Liver (tissue), 3 donors: ENCODE measurements around the gene FRYL.

Experiments
- CTCF ChIP-seq: fragments of 150-350 bp; IDR thresholded peaks from 2 replicates; pipeline ENCODE4 v1.5.1; 2017; ENCODE audit warnings: improper control_type of control experiment, low read depth, low read length; ENCODE audit not compliant: missing input control
- FOXA1 ChIP-seq: IDR thresholded peaks from 2 replicates; pipeline ENCODE4 v1.6.1; 2016; ENCODE audit warnings: antibody characterized with exemption
- HNF4G ChIP-seq: IDR thresholded peaks from 2 replicates; pipeline ENCODE4 v1.6.1; 2016; ENCODE audit warnings: antibody characterized with exemption
- JUND ChIP-seq, 2 donors: IDR thresholded peaks; 2 replicates each; pipeline ENCODE4 v1.6.1; 2016; ENCODE audit warnings: antibody characterized with exemption in 2 of 2
- MAX ChIP-seq: IDR thresholded peaks from 2 replicates; pipeline ENCODE4 v1.6.1; 2016; ENCODE audit warnings: antibody characterized with exemption
- RAD21 ChIP-seq, 2 donors: IDR thresholded peaks; 2 replicates each; pipeline ENCODE4 v1.6.1; 2016; ENCODE audit warnings: antibody characterized with exemption in 2 of 2, mild to moderate bottlenecking in 2 of 2
- TAF1 ChIP-seq: conservative IDR thresholded peaks from 2 replicates; pipeline ENCODE4 v1.6.1; 2016; ENCODE audit warnings: antibody characterized with exemption, mild to moderate bottlenecking
- ZBTB33 ChIP-seq: IDR thresholded peaks from 2 replicates; pipeline ENCODE4 v1.6.1; 2016; ENCODE audit warnings: antibody characterized with exemption
- donor health status: healthy.
- donor health status: healthy.

GRCh38 chr4:48709901-48710300 lies 70.2 kb downstream of the FRYL start:
- TF ChIP-seq ZBTB33: no peak
- TF ChIP-seq CTCF: no peak
- no peak for TF ChIP-seq FOXA1
- no peak for TF ChIP-seq RAD21 (IDR thresholded peaks at IDR 0.05)
- no peak for TF ChIP-seq JUND (IDR thresholded peaks at IDR 0.05)
- TF ChIP-seq MAX: no peak
- no peak for TF ChIP-seq HNF4G
- no peak for TF ChIP-seq TAF1
